Measurements from ENCODE around the gene SF1.

Gene SF1

DNA sequence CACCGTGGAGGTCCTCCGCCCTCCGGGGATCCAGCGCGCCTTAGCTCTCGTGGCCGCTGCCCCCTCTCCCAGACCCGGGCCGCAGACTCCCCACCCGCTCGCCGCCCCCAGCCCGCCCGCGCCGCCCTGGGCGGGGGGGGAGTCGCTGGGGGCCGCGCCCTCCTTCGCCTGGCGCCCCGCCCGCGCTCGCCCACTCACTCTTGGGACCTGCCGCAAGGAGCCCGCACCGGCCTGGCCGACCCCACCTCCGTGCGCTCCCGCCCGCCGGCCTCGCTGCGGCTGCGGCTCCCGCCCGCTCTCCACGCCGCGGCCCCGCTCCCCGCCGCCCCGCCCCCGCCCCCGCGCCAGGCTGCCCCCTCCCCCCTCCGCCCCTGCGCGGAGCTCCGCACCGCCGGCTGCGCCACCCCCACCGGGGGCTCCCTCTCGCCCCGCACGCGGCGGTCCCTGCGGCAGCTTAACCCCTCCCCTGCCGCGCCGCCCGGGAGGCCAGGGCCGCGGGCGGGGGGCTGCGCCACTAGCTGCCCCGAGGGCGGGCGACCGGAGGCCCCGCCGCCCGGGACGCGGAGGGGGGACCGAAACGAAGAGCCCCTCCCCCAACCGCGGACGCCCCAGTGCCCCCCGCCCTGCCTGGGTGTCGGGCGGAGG is 33.7 kb downstream of the SF1 start:
- DNase-seq: no peak

DNA sequence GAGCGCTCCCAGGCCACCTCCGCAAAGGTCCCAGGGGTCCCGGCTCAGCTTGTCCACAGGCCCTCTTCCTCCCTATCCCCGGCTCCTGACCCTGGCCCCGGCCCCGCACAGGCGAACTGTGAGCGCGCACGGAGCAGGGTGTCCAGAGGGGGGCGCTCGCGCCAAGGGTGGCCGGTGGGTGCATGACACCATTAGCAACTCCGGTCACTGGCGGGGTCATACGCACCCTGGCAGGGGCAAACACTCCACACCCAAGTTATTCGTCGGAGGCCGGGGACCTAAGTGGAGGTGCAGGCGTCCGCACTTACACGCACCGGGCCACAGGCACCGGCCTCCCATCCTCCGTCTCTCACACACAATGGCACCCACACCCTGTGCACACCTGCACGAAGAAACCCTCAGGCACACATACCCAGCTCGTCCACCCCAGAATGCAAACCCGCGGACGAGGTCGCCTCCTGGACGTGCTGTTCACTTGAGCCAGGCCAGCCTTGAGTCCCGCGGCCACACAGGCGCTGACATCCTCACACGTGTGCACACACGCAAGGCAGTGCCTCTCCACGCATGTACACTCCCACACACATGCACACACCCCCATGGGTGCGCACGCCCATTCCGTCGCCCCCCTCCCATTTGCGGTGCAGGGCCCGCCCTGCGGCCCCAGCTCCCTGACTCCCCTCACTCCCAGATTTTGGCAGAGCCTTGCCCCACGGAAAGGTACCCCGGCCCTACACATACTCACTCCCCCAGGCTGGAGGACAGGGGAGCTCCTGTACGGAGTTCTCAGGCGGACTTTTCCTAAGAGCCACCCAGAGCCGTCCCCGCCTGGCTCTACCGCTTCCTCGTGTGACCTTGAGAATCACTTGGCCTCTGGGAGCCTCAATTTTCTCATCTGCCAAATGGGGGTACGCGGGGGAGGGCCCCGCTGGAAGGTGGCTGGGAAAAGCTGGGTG is 34.5 kb downstream of the SF1 start, which contains the start of gene RASGRP2:
TSS of gene RASGRP2 (minus strand) at position 552 of the 953 bp plus-strand sequence. CDS start 1,276 bp downstream, outside the sequence.
- peak; percentile 73 for DNase-seq

DNA sequence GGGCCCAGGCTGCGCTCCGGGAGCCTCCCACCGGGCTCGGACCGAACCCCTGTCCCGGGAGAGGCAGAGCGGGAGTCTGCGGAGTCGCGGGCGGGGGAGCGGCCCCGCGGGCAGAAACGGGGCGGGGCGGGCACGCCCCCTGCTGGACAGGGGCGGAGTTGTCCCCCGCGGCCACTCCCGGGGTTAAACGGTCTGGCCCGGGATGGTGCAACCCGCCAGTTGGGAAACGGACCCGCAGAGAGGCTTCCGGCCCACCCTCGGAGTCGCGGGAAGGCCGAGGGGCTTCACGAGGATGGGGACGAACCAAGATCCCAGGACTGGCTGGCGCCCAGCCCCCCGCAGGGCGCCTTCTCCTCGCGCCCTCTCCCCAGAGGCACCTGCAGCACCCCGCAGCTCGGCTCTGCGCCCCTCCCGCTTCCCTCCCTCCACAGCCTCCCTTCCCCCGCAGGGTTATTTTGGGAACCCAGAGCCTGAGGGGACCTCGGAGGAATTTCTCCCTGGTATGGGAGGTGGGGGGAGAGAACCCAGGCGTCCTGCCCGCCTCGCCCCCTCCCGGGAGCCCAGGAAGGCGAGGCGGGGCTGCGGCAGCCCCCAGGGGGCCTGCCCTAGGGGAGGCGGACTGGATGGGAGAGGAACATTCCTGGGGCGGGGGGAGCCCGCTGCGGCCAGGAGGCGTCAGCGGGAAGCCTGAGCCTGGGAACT is 35.3 kb downstream of the SF1 start:
- DNase-seq: peak; percentile 65

DNA sequence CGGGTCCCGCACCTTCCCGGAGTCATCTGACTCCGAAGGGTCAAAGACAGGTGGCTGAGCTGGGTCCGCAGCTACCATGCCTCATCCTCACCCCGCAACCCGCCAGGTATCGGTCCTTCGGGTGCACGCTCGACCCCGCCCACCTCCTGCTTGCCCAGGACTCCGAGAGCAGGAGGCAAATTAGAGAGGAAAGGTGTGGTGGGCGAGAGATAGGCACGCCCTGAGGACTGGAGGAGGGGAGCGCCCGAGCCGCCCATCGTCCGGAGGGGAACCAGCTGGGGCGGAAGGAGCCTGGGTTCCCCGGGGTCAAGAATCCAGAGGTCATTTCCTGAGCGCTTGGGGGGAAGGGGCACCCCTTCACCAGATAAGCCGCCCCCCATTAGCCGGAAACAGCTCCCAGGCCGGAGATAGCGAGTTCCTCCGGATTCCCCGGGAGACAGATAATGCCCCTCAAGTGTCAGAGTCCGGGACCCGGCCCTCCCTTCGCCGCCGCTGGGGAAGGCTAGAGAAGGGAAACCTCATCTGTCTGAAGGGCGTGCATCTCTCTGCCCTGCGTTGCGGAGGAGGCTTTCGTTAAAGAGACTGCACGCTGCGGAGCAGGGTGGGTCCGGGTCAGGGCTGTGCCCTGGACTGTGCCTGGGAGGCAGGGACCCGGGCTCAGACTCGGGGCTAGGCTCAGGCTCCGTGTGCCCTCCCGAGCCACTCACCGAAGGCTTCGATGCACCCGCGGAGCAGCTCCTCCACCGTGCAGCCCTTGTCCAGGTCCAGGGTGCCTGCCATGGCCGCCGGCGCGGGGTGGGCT is 36.1 kb downstream of the SF1 start:
- DNase-seq: no peak

DNA sequence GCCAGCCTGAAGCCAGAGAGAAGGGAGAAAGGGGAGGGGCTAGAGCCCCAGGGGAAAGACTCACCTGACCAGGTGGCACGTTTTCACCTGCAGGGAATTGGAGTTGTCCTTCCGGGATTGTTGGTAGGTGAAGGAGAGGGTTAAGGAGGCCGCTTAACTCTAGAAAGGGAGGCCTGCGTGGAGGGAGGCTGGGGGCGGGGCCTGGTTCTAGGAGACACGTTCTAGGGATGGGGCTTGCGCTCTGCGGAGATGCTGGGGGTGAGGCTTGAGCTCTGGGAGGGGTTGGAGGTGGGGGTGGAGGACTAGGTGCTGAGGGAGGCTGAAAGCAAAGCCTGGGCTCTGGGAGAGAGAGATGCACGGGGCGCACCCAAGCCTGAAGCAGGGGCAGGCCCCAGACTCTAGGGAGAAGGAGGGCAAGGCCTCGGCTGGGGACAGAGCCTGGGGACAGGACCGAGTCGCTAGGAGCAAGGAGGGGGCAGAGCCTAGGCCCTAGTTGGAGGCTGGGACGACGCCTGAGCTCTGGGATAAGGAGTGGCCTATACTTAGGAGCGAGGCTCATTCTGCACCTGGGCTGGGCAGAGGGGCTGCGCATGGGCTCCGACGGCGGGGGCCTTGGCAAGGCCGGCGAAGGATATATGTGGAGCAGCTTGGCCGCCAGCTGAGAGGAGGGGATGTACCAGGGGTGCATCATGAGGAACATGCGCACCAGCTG is 36.8 kb downstream of the SF1 start:
- no peak for DNase-seq

DNA sequence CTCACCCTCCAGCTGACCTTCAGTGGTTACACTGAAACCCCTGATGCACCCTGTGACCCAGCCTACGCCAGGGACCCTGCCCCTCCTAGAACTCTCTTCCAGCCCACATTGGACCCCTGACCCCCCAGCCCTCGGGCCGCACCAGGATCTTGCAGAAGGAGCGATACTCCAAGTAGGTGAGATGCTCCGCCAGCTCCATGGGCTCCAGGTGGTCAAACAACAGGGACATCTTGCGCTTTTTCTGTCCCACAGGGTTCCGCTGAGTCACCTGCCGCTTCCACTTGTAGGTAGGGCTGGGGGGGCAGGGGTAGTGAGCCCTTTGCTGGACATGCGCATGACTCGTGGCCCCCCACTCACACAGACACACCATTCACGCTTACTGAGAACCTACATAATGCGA is 38.5 kb downstream of the SF1 start:
- DNase-seq: no peak

DNA sequence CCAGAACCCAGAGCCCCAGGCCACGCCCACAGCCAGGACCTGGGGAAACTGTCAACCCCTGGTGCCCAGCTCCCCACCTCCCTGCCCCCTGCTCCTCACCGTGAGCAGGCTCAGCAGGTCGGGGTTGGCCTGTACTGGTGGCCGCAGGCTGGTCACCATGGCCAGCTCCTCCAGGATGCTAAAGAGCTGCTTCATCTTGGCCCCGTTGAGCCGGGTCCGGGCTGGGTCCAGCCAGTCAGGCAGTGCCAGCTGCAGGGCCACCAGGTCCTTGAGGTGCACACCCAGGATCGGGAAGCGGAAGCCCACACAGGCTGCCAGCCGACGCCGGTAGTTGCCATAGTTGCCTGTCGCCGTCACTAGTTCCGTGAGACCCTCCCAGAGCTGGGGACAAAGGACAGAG is 41.7 kb downstream of the SF1 start:
- DNase-seq: no peak

DNA sequence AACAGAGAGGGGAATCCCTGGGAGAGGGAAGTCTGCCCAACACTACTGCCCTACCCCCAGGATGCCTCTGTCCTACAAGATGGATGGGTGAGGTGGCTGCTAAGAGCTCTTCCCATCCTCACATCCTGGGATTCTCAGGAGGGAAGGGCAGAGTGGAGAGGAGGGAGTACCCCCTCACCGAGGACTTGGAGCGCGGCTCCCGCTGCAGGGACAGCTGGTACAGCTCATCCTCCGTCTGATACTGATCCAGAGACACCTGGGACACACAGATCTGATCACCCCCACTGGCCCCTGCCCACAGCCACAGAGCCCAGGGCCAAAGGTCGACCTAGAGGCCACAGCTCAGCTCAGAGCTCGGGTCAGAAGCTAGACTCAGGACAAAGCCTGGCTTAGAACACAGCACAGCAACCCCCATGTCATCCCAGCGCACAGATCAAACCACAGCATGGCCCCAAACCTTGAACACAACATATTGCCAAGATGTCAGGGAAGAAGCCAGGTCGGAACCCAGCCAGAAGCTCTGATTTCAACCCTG is 42.5 kb downstream of the SF1 start:
- no peak for DNase-seq

DNA sequence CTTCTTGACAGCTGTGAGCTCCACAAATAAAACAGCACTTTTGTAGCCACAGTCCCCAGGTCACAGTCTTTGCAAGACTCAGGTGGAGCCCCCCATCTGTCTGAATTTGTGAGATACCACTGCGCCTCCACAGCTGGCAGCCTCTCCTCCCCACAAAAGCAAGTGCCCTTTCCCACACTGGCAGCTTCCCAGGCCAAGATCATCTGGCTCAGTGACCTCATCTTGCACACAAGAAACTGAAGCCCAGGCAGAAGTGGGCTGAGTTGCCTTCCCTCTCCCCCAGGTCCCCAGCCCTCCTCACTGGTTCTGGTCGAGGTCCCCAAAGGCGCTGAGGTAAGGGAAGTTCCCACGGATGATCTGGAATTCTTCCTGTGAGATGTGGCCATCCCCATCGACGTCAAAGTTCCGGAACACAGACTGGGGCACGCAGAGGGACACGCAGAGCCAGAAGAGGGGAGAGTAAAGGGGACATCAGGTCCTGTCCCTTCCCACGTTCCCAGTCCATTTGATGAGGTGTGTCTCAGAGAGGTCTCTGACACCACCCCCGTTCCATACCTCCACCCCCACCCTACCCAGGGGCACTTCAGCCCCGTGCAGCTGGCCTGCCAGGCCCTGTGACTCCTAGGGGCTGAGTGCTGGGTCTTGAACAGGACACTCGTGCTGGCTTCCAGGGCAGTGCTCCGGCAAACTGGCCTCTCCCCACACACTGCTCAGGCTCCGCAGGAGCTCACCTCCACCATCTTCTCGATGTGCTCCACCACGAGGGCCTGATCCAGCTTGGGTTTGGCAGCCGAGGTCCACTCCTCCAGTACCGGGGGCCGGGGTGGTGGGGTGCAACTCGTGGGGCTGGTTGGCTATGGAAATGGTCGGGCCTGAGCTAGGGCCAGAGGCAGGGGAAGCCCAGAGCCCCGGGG is 43.3 kb downstream of the SF1 start:
- no peak for DNase-seq

DNA sequence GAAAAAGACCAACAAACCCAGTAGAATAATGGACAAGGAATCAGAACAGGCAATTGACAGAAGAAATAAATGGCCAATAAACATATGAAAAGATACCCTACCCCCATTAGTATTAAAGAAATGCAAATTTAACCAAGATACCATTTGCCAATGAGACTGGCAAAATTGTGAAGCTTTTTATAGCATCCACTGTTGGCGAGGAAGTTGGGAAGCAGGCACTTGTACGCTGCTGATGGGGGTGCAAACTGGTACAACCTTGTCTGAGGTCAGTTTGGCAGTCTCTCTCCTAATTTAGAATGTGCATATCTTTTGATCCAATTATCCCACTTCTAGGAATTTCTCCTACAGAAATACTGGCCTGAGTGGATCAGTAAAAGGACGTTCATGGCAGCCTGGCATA is 46.7 kb downstream of the SF1 start:
- DNase-seq: no peak

DNA sequence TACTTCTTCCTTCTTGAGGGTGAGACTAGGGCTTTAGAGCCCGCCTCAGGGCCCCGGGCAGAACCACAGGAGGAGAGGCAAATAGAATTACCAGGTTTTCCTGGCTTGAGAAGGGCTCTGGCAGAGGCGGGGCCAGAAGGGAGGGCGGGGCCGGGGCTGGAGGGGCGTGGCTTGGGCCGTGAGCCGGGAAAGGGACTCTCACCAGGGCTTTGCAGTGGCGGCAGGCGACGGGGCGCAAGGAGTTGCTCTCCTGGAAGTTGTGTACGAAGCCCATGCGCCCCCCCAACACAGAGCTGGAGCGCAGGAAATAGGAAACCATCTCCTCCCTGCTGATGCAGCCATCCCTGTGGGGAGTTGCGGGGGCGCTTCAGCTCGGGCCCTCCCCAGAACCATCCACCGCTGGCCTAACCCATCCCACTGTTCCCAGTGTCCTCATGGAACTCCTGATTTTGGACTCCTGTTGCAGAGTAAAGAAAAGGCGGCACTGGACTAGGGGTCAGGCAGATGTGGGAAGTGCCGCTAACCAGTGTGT is 48.4 kb downstream of the SF1 start:
- DNase-seq: no peak

DNA sequence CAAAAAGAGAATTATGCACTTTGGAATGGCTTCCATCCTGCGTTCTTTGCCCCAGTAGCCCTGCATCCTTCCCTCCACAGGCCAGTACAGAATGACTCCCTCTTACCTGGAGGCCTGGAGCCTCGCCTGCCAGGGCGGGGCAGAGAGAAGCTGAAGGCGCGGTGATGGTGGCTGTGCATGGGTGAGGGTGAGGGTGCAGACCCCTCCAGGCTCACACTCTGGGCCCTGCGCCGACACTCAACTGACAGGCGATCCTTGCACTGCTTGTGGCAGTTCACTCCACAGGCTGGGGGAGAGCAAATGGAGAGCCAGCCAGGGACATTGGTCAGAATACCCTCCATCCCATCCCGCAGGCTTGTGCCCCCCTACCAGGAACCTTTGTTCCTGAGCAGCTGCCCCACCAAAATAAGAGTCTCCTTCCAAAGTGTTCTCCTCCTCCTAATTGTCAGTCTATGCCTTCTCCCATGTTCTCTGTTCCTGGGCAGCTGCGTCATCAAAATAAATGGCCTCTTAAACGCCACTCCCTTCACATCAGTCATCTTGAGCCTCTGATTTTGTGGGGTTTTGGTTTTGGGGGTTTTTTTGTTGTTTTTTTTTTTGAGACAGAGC is 49.5 kb downstream of the SF1 start:
- DNase-seq: no peak

DNA sequence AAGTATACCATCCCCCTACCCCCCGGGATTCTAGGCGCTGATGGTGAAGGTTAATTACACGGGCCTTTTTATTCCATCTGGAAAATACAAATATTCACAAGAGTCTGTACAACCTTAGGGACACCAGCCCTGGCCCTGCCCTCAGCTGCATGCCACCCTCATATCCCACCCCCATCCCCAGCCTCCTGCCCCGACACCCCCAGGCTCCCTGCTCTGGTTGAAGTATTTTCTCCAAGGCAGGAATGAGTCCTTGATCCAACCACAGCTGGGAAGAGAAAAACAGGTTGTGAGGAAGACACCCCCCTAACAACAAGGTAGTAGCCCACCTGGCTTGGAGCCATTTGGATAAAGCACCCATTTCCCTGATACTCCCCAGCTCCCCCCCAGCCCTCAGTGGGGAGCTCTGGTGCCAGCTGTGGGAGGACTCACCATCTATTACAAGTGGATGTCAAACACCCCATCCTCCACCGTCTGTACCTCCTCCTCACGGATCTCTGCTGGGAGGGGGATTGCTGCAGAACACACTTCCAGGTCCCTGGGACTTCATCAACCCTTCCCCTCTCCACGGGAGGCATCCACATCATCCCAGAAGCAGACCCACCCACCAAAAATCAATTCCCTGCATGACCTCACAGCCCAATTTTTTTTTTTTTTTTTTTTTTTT is 51.3 kb downstream of the SF1 start:
- no peak for DNase-seq

DNA sequence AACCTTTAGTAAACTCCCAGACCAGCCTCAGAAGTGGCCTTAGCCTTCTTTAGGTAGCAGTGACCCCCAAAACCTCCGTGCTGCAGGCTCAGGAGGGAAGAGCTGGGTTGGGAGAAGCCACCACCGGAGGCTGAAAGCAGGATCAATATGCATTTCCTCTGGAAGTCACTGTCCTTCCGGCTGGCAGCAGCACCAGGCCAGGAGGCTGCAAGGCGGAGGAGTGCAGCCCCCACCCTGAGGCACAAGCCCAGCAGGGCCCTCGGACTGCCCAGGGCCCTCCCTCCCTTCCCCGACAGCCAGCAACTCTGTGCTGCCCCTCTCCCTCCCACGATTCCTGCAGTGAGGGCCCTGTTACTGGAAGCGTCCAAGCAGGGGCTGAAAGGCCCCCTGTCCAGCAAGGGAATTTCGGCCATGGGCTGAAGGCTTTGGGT is 52.1 kb downstream of the SF1 start:
- DNase-seq: no peak

DNA sequence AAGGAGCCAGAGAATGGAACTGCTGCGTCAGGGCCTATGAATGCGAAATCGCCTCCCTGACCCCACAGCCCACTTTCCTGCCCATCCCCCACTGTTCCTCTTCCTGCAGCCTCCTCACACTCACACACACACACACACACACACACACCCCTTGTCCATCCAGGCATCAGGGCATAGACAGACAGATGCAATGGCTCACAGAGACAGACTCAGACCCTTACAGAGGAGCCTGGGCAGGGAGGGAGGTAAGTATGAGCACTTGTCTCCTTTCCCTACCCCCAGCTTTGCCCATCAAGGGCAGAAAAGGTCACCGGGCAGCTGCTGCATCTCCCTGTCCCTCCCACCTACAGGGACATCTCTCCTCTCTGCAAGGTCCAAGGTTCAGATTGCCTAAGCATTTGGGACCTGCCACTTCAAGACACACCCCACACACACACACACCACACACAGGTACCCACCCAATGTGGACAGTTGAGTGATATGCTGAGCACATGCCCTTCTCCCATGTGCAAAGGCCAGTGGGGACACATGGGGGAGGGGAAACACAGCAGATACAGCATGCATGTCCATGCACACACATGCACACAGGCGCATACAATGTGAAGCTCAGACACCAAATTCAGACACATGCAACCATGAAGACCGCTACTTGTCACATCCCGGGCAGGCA is 53.3 kb downstream of the SF1 start:
- DNase-seq: no peak

DNA sequence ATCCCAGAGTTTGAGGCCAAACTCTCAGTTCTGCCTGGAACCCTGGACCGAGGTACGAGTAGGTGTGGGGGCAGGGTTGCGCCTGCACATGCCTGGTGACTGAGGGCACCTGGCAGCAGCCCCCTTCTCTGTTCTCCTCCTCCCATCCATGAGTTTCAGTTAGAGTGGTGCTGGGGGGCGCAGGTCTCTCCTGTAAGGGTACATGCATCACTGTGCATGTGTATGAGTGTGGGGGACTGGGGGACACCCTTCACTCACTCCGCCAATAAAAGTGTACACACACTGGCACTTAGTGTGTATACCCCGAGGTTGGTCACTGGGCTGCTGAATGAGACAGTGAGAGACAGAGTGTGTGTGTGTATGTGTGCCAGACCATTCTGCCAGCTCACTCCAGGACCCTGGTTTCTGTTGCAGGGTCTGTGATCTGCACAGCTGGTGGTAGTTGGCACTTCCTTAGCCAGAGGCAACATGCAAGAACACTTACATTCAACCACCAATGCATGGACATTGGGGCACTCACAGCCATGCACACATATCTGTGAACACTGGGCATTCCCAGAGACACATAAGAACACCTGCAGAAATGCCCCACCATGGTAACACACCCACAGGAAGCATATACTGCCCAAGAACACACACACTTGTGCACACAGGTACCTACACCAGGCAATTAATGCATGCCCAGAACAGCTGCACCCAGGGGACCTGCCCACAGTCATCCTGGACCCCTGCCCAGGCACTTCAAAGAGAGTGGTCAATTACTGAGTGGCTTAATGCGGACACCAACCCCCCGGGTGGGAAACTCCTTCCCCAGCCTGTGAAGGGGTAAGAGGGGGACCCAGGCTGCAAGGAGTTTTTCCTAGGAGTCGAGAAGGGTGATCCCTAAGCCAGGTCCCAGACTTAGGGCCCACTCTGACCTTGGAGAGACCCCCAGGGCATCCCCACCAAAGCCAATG is 54.2 kb downstream of the SF1 start:
- DNase-seq: no peak

DNA sequence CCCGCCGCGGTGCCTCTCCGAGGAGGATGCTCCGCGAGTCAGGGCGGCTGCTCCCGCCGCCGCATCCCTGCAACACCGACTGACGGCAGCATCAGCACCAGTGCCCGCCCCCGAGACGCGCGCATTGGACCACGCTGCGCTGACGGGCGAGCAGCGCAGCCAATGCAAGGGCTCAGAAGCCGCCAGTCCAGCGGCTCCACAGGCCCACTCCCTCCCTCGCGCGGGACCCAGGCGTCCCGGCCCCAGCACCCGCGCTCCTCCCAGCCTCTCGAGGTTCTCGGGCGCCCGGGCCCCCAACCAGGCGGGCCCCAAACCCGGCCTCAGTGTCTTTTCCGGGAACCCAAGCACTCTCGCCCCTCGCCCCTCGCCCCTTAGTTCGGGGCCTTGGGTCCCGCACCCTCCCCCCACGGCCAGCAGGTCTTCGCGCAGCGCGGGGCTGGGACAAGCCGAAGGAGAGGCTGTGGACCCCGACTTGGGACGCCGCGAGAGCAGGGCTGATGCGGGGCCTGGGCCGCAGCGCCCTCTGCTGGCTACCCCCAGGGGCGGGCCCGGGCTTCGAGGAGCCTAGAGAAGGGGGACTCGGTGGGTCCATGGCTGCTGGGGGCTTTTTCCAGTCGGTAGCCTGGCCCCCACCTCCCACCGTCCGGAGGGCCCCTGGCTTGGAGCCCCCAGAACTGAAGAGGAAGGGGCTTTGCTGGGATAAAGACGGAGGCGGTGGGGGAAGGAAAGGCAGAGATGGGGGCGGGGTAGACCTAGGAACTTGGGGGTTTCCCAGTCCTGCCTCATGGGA is 55.0 kb downstream of the SF1 start, which contains the start of gene NRXN2:
TSS of gene NRXN2 (minus strand) at position 81 of the 790 bp plus-strand sequence. CDS start 9,498 bp downstream, outside the sequence.
- peak; percentile 87 for DNase-seq
